ENCODE measurements around the gene SRGAP1.

- TF ChIP-seq EZH2phosphoT487 (IDR thresholded peaks at IDR 0.05; ENCODE audit: low read depth, severe bottlenecking, unreplicated experiment) (no peak), EZH2 (IDR thresholded peaks at IDR 0.05; ENCODE audit: borderline replicate concordance) (no peak)
- TF ChIP-seq, protein P1, sequence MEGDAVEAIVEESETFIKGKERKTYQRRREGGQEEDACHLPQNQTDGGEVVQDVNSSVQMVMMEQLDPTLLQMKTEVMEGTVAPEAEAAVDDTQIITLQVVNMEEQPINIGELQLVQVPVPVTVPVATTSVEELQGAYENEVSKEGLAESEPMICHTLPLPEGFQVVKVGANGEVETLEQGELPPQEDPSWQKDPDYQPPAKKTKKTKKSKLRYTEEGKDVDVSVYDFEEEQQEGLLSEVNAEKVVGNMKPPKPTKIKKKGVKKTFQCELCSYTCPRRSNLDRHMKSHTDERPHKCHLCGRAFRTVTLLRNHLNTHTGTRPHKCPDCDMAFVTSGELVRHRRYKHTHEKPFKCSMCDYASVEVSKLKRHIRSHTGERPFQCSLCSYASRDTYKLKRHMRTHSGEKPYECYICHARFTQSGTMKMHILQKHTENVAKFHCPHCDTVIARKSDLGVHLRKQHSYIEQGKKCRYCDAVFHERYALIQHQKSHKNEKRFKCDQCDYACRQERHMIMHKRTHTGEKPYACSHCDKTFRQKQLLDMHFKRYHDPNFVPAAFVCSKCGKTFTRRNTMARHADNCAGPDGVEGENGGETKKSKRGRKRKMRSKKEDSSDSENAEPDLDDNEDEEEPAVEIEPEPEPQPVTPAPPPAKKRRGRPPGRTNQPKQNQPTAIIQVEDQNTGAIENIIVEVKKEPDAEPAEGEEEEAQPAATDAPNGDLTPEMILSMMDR (IDR thresholded peaks at IDR 0.05; ENCODE audit: poor library complexity), result no peak
These were observed 34.9 kb upstream of the SRGAP1 start for GRCh38 chr12:63809566-63809965.
